GM12878 (cell line): ENCODE results near the gene ASB8. TPM values are rescaled to one million over a fixed set of nuclear protein-coding genes. Genes with fewer than 3 reads are reported as not detected.

Experiments used
- ATAC-seq: fragments of 200-7000 bp; cut with Tn5 transposase; 3 replicates; pipeline ENCODE4 v1.9.1; 2020; ENCODE audit warnings: mild to moderate bottlenecking, moderate library complexity
- BruUV-seq: library from RNA; stranded (reverse); fragments of 400-500 nt; replicated peaks from 2 replicates; lab custom pipeline; 2021; lab: Mats Ljungman, UMichigan
- CTCF ChIA-PET: fragments of 300-600 bp; sonication (Branson Sonifier 250); formaldehyde crosslinking; extraction: SDS; loops from one replicate; lab custom pipeline; 2021; ENCODE audit warnings: inconsistent platforms; lab: Yijun Ruan, JAX
- POLR2A ChIA-PET: fragments of 350-600 bp; formaldehyde crosslinking; extraction: SDS; loops from one replicate; lab custom pipeline; 2021; ENCODE audit warnings: inconsistent platforms; lab: Charles Lee
- RAD21 ChIA-PET: fragments of 300-600 bp; sonication (Branson Sonifier 250); formaldehyde crosslinking; loops from one replicate; lab custom pipeline; 2023; ENCODE audit warnings: antibody characterized with exemption; ENCODE audit not compliant: unreplicated experiment; lab: Charles Lee
- SMC1A ChIA-PET: fragments of 300-600 bp; sonication (Branson Sonifier 250); formaldehyde crosslinking; loops from one replicate; lab custom pipeline; 2023; ENCODE audit not compliant: unreplicated experiment, uncharacterized antibody; lab: Charles Lee
- DNase-seq: peaks from one replicate; pipeline ENCODE4 v3.0.0-alpha.2; 2011; ENCODE audit warnings: low read depth, low spot score
- FAIRE-seq: peaks from 3 replicates; lab custom pipeline; 2011; peaks lifted over from hg19 to GRCh38; lab: Jason Lieb, UNC
- H2AFZ ChIP-seq: 2 replicates; pipeline ENCODE4 v1.6.0; 2011; ENCODE audit warnings: low read depth, low read length, control low read depth; ENCODE audit not compliant: control insufficient read depth
- H3K27ac ChIP-seq: 2 replicates; pipeline ENCODE4 v1.5.1; 2011; ENCODE audit warnings: control low read depth; ENCODE audit not compliant: control insufficient read depth, insufficient read depth
- H3K27me3 ChIP-seq, 2 experiments: replicated peaks in 1 of 2; 2 replicates each; pipeline versions ENCODE4 v1.6.0 to v1.6.1; 2011; ENCODE audit warnings: low read length in 1 of 2; ENCODE audit not compliant: control insufficient read depth in 2 of 2, insufficient read depth in 2 of 2
- H3K36me3 ChIP-seq, 2 experiments: 2 replicates each; pipeline ENCODE4 v1.5.1; 2011; ENCODE audit warnings: low read length in 1 of 2; ENCODE audit not compliant: control insufficient read depth in 2 of 2, insufficient read depth in 2 of 2
- H3K4me1 ChIP-seq: 2 replicates; pipeline ENCODE4 v1.6.1; 2011; ENCODE audit warnings: mild to moderate bottlenecking, low read length, moderate library complexity, mixed read lengths; ENCODE audit not compliant: control insufficient read depth, insufficient read depth
- H3K4me2 ChIP-seq: 2 replicates; pipeline ENCODE4 v1.6.0; 2011; ENCODE audit warnings: control low read depth; ENCODE audit not compliant: control insufficient read depth, insufficient read depth
- H3K4me3 ChIP-seq: fragments of 200-600 bp; sonication (generic); 2 replicates; pipeline ENCODE4 v1.5.1; 2016
- H3K79me2 ChIP-seq: 2 replicates; pipeline ENCODE4 v1.6.0; 2011; ENCODE audit warnings: low read length; ENCODE audit not compliant: control insufficient read depth, insufficient read depth
- H3K9ac ChIP-seq: 2 replicates; pipeline ENCODE4 v1.8.0; 2011; ENCODE audit warnings: low read length, control low read depth, mixed read lengths; ENCODE audit not compliant: control insufficient read depth, insufficient read depth
- H3K9me3 ChIP-seq: replicated peaks from 3 replicates; pipeline ENCODE4 v1.5.1; 2011; ENCODE audit warnings: mild to moderate bottlenecking, low read length; ENCODE audit not compliant: control insufficient read depth, insufficient read depth
- H4K20me1 ChIP-seq: 2 replicates; pipeline ENCODE4 v1.6.0; 2011; ENCODE audit not compliant: control insufficient read depth, insufficient read depth
- ATF3 ChIP-seq: IDR thresholded peaks from 2 replicates; pipeline ENCODE4 v1.6.1; 2011; ENCODE audit warnings: low read depth, mild to moderate bottlenecking, low read length, moderate library complexity, borderline replicate concordance; ENCODE audit errors: extremely low read depth
- CHD4 ChIP-seq: fragments of 200-600 bp; sonication (generic); IDR thresholded peaks from 2 replicates; pipeline ENCODE4 v1.6.1; 2016; ENCODE audit warnings: mild to moderate bottlenecking
- EP300 ChIP-seq, 2 experiments: fragments of 150-350 bp in 1 of 2; IDR thresholded peaks; 2 replicates each; pipeline ENCODE4 v1.6.1; 2011 to 2012; ENCODE audit warnings: low read depth in 2 of 2, low read length in 2 of 2, borderline replicate concordance in 1 of 2, improper control_type of control experiment in 1 of 2, inconsistent platforms in 1 of 2; ENCODE audit not compliant: control insufficient read depth in 1 of 2
- FOXM1 ChIP-seq: IDR thresholded peaks from 2 replicates; pipeline ENCODE4 v1.6.1; 2012; ENCODE audit warnings: low read depth, mild to moderate bottlenecking, inconsistent platforms, low read length, moderate library complexity
- HDGF ChIP-seq: fragments of 450-650 bp; IDR thresholded peaks from 2 replicates; pipeline ENCODE4 v1.6.1; 2016; ENCODE audit warnings: antibody characterized with exemption
- NBN ChIP-seq: fragments of 450-650 bp; IDR thresholded peaks from 2 replicates; pipeline ENCODE4 v1.6.1; 2016
- RAD51 ChIP-seq: fragments of 450-650 bp; IDR thresholded peaks from 2 replicates; pipeline ENCODE4 v1.6.1; 2016; ENCODE audit warnings: moderate library complexity, mild to moderate bottlenecking, inconsistent platforms
- RELA ChIP-seq: fragments of 450-650 bp; IDR thresholded peaks from 2 replicates; pipeline ENCODE4 v1.8.0; 2014; ENCODE audit warnings: borderline replicate concordance; ENCODE audit not compliant: partially characterized antibody
- RUNX3 ChIP-seq: IDR thresholded peaks from 2 replicates; pipeline ENCODE4 v1.6.1; 2012; ENCODE audit warnings: low read length, inconsistent platforms
- ZNF217 ChIP-seq: fragments of 450-650 bp; IDR thresholded peaks from 2 replicates; pipeline ENCODE4 v1.6.1; 2017; ENCODE audit warnings: antibody characterized with exemption, mild to moderate bottlenecking
- WGBS: methylation state at CpG from one replicate; pipeline ENCODE4 v1.1.6; 2016; ENCODE audit warnings: low lambda C conversion rate; ENCODE audit not compliant: insufficient replicate concordance, insufficient coverage; ENCODE audit errors: missing lambda C conversion rate; 5-methylcytosine and 5-hydroxymethylcytosine counted together
- in situ Hi-C: fragments of 300-500 bp; cut with MboI; formaldehyde crosslinking; loops from 9 replicates; pipeline ENCODE4 v1.14.3; 2018; ENCODE audit warnings: mixed read lengths
- intact Hi-C: fragments of 100-400 bp; cut with micrococcal nuclease; formaldehyde crosslinking; loops from one replicate; pipeline ENCODE4 v1.14.2; 2022; ENCODE audit not compliant: unreplicated experiment
- polyA plus RNA-seq, 11 experiments: library from polyadenylated mRNA; depleted of rRNA in 4 of 11; unstranded in 6 of 11; stranded (reverse) in 5 of 11; fragments of >200 nt; fragmentation: Nextera tagmentation in 4 of 11; fragmentation: Illumina TruSeq in 1 of 11; extraction: Ambion mirVana in 4 of 11; extraction: Trizol in 1 of 11; gene quantifications; 1 replicate in 1 of 11; 2 replicates in 10 of 11; pipeline versions ENCODE4 v1.2.1 to v1.2.3, GENCODE V29; 2011 to 2016; ENCODE audit warnings: inconsistent platforms in 2 of 11, missing spikeins in 2 of 11, low read depth in 1 of 11
- total RNA-seq, 4 experiments: library from RNA; depleted of rRNA in 3 of 4; stranded (reverse); fragments of >200 nt in 3 of 4; fragmentation: Illumina TruSeq in 1 of 4; extraction: Trizol in 1 of 4; gene quantifications; 2 replicates each; pipeline versions ENCODE4 v1.2.1 to v1.2.3, GENCODE V29; 2013 to 2021
- TF ChIP-seq, protein P1 (sequence below): fragments of 450-650 bp; IDR thresholded peaks from 2 replicates; pipeline ENCODE4 v1.6.1; 2016; ENCODE audit warnings: mild to moderate bottlenecking
- TF ChIP-seq, protein P2 (sequence below): fragments of 450-650 bp; IDR thresholded peaks from 2 replicates; pipeline ENCODE4 v1.6.1; 2018; ENCODE audit warnings: mild to moderate bottlenecking, low read depth, moderate library complexity; ENCODE audit not compliant: partially characterized antibody

ASB8 gene
- total and polyA plus RNA-seq, 10 of the 15 experiments (the other 5 are each of a cell fraction or from before 2014, with no cell fraction given), result 23.7 to 48.0 (median 29.1) TPM

DNA sequence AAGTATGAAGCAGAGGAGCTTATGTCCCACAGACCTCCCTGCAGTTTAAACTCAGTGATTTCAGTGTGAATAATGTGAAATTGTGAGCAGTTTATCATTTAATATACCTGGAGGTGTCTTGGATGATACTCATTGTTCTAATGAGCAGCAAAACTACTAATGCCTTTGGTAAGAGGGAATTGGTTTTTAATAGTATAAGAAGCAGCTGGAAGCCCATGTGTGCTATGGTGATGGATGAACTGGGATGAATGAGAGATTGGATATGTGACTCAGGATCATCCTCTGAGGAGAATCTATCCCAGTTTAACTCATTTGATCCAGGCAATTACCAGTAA, 19.1 kb upstream of the ASB8 start:
- no peak for FAIRE-seq
- H3K9ac ChIP-seq, result no peak overlapping the region
- in situ Hi-C loops, result no loop called here

DNA sequence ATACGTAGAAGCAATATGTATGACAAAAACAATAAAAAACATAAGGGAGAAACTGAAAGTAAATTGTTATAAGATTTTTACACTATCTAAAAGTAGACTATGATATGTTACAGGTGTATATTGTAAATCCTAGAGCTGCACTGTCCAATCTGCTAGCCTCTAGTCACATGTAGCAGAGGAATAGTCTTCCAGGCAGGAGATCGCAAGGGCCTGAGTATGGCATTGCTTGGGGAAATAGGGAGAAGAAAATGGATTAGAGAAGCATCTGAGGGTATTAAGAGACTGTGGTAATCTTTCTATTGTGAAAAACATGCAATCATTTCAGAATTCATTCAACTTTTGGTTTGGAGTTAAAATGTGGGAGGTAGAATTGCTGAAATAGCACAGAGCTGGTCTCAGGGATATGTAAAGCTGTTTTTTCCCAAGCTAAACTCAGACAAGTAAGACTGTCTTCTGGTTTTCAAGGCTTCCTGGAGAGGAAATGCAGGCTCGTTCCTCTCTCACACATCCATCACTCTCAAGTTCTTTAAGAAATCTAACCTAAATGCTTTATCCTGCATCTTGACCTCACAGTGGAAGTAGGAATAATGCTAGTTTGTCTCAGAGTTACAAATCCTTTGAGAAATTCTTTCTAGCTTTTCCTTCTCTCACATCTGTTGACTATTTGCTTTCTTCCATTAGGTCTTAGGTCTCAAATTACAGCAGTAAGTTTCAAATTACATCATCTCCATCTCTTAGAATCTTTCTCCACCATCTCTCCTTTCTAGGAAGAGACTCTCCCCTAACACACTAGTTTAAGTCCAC, 18.5 kb upstream of the ASB8 start:
- ChIA-PET POLR2A (no interaction called here), RAD21 (no interaction called here), SMC1A (interaction anchor here (0.5 to 3.1 kb wide), 7 partner anchors 10 to 503 kb away, joined by 3 to 8 read pairs (median 3); no protein-coding TSS in a partner anchor), CTCF (interaction anchor here (0.9 to 2.1 kb wide), 6 partner anchors 10 to 443 kb away, joined by 3 to 6 read pairs (median 4); no protein-coding TSS in a partner anchor)
- no peak overlapping the region for H3K27ac ChIP-seq
- H3K9ac ChIP-seq, result no peak overlapping the region
- no peaks in the 10 kb centered on the region for H3K79me2 ChIP-seq
- H3K9me3 ChIP-seq, result no peaks in the 10 kb centered on the region
- H2AFZ ChIP-seq, result no peak overlapping the region
- WGBS, result 56% methylated on average over 3 of the region's 3 CpGs
- intact Hi-C loops (no loop called here), in situ Hi-C loops (no loop called here)
- H3K36me3 ChIP-seq, result no peaks in the 10 kb centered on the region
- DNase-seq (no peak), ATAC-seq (no peak), FAIRE-seq (no peak)
- H3K27me3 ChIP-seq, result no peaks in the 10 kb centered on the region; a peak in 1 of 4 replicates
- BruUV-seq, result no TSS peak
- no peak overlapping the region for H3K4me3 ChIP-seq
- no peak overlapping the region for H3K4me2 ChIP-seq
- H4K20me1 ChIP-seq, result no peaks in the 10 kb centered on the region
- no peaks in the 10 kb centered on the region for H3K4me1 ChIP-seq
- TF ChIP-seq CHD4 (no peak), NBN (no peak), RAD51 (no peak), RUNX3 (no peak), HDGF (no peak)
- TF ChIP-seq, protein P1, sequence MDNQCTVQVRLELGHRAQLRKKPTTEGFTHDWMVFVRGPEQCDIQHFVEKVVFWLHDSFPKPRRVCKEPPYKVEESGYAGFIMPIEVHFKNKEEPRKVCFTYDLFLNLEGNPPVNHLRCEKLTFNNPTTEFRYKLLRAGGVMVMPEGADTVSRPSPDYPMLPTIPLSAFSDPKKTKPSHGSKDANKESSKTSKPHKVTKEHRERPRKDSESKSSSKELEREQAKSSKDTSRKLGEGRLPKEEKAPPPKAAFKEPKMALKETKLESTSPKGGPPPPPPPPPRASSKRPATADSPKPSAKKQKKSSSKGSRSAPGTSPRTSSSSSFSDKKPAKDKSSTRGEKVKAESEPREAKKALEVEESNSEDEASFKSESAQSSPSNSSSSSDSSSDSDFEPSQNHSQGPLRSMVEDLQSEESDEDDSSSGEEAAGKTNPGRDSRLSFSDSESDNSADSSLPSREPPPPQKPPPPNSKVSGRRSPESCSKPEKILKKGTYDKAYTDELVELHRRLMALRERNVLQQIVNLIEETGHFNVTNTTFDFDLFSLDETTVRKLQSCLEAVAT, result no peak
- TF ChIP-seq, protein P2, sequence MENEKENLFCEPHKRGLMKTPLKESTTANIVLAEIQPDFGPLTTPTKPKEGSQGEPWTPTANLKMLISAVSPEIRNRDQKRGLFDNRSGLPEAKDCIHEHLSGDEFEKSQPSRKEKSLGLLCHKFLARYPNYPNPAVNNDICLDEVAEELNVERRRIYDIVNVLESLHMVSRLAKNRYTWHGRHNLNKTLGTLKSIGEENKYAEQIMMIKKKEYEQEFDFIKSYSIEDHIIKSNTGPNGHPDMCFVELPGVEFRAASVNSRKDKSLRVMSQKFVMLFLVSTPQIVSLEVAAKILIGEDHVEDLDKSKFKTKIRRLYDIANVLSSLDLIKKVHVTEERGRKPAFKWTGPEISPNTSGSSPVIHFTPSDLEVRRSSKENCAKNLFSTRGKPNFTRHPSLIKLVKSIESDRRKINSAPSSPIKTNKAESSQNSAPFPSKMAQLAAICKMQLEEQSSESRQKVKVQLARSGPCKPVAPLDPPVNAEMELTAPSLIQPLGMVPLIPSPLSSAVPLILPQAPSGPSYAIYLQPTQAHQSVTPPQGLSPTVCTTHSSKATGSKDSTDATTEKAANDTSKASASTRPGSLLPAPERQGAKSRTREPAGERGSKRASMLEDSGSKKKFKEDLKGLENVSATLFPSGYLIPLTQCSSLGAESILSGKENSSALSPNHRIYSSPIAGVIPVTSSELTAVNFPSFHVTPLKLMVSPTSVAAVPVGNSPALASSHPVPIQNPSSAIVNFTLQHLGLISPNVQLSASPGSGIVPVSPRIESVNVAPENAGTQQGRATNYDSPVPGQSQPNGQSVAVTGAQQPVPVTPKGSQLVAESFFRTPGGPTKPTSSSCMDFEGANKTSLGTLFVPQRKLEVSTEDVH, result no peak

More for the DNA sequence above, 19.1 kb upstream of the ASB8 start:
- no TSS peak for BruUV-seq
- no peak overlapping the region for H3K4me2 ChIP-seq
- ChIA-PET CTCF (interaction anchor here (1.3 to 1.9 kb wide), 4 partner anchors 10 to 409 kb away, joined by 3 to 6 read pairs (median 4); no protein-coding TSS in a partner anchor), SMC1A (interaction anchor here (0.5 to 3.1 kb wide), 5 partner anchors 10 to 503 kb away, joined by 3 to 8 read pairs (median 4); no protein-coding TSS in a partner anchor), POLR2A (no interaction called here), RAD21 (no interaction called here)
- H3K4me3 ChIP-seq, result no peak overlapping the region
- ATAC-seq, result no peak
- H3K9me3 ChIP-seq, result no peaks in the 10 kb centered on the region
- no peak overlapping the region for H3K27ac ChIP-seq
- no peaks in the 10 kb centered on the region; a peak in 1 of 4 replicates for H3K27me3 ChIP-seq
- no peaks in the 10 kb centered on the region for H3K4me1 ChIP-seq
- no peaks in the 10 kb centered on the region for H3K36me3 ChIP-seq
- TF ChIP-seq RELA (no peak), ZNF217 (no peak), FOXM1 (no peak), EP300 (IDR thresholded peaks at IDR 0.05; ENCODE audit: borderline replicate concordance in 1 of 2, control insufficient read depth in 1 of 2, low read depth in 2 of 2, low read length in 2 of 2) (no peak), ATF3 (no peak)
- no peaks in the 10 kb centered on the region for H4K20me1 ChIP-seq
- DNase-seq, result no peak
- H3K79me2 ChIP-seq, result no peaks in the 10 kb centered on the region
- intact Hi-C loops, result no loop called here
- H2AFZ ChIP-seq, result no peak overlapping the region
